ENCODE data around the gene MAP3K2.

- no peak for TF ChIP-seq CTCF (conservative IDR thresholded peaks at IDR 0.05; ENCODE audit: low read depth, low read length)
- no peak for TF ChIP-seq POLR2A (IDR thresholded peaks at IDR 0.05; ENCODE audit: low read depth, low read length)
- TF ChIP-seq MAFK (IDR thresholded peaks at IDR 0.05; ENCODE audit: low read depth, low read length) = no peak
- TF ChIP-seq CHD1 (IDR thresholded peaks at IDR 0.05; ENCODE audit: low read depth, low read length) = no peak
- TF ChIP-seq MAZ (IDR thresholded peaks at IDR 0.05; ENCODE audit: borderline replicate concordance, low read depth, low read length) = no peak
- no peak for TF ChIP-seq RAD21 (IDR thresholded peaks at IDR 0.05; ENCODE audit: low read length)
- TF ChIP-seq FOS (IDR thresholded peaks at IDR 0.05; ENCODE audit: low read depth, low read length) = no peak
- TF ChIP-seq RFX5 (IDR thresholded peaks at IDR 0.05; ENCODE audit: low read depth, low read length) = no peak
These were observed 30.2 kb downstream of the MAP3K2 start for GRCh38 chr2:127357591-127357990.
